ENCODE measurements around the gene APOBEC4. TPM values are rescaled to one million over a fixed set of nuclear protein-coding genes. Genes with fewer than 3 reads are reported as not detected.

Gene APOBEC4
- total RNA-seq, 1 experiment from 2014 or later = not detected

- ATAC-seq (no peak), DNase-seq (ENCODE audit: low read depth, low spot score) (no peak)
- in situ Hi-C loops (cut with HindIII; ENCODE audit: low pct_unique_long_range_greater_than_20kb, low sequenced_read_pairs) (no loop called here), intact Hi-C loops (cut with micrococcal nuclease; ENCODE audit: unreplicated experiment) (no loop called here)
- Histone ChIP-seq H3K27ac (ENCODE audit: low read length) (no peak overlapping the region), H3K4me1 (ENCODE audit: control insufficient read depth, insufficient read depth, low read length) (no peaks in the 10 kb centered on the region), H3K9me3 (ENCODE audit: control insufficient read depth, insufficient read depth, low read depth, low read length) (no peaks in the 10 kb centered on the region), H3K36me3 (ENCODE audit: control insufficient read depth, insufficient read depth, low read length) (no peaks in the 10 kb centered on the region), H3K4me3 (ENCODE audit: low read depth in 2 of 2, low read length in 2 of 2) (no peak overlapping the region), H3K27me3 (ENCODE audit: control insufficient read depth, insufficient read depth, low read length) (no peaks in the 10 kb centered on the region; the same call in 1 of the 2 replicates)
- no TSS peak for BruUV-seq (replicated peaks)
- TF ChIP-seq CTCF (IDR thresholded peaks at IDR 0.05) (no peak), POLR2AphosphoS5 (IDR thresholded peaks at IDR 0.05; ENCODE audit: low read depth, low read length) (no peak), TCF7L2 (IDR thresholded peaks at IDR 0.05; ENCODE audit: low read depth, low read length) (no peak), SIN3A (IDR thresholded peaks at IDR 0.05; ENCODE audit: borderline replicate concordance, insufficient read depth, low read depth, low read length) (no peak)
- TF ChIP-seq, protein P1, sequence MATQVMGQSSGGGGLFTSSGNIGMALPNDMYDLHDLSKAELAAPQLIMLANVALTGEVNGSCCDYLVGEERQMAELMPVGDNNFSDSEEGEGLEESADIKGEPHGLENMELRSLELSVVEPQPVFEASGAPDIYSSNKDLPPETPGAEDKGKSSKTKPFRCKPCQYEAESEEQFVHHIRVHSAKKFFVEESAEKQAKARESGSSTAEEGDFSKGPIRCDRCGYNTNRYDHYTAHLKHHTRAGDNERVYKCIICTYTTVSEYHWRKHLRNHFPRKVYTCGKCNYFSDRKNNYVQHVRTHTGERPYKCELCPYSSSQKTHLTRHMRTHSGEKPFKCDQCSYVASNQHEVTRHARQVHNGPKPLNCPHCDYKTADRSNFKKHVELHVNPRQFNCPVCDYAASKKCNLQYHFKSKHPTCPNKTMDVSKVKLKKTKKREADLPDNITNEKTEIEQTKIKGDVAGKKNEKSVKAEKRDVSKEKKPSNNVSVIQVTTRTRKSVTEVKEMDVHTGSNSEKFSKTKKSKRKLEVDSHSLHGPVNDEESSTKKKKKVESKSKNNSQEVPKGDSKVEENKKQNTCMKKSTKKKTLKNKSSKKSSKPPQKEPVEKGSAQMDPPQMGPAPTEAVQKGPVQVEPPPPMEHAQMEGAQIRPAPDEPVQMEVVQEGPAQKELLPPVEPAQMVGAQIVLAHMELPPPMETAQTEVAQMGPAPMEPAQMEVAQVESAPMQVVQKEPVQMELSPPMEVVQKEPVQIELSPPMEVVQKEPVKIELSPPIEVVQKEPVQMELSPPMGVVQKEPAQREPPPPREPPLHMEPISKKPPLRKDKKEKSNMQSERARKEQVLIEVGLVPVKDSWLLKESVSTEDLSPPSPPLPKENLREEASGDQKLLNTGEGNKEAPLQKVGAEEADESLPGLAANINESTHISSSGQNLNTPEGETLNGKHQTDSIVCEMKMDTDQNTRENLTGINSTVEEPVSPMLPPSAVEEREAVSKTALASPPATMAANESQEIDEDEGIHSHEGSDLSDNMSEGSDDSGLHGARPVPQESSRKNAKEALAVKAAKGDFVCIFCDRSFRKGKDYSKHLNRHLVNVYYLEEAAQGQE (IDR thresholded peaks at IDR 0.05; ENCODE audit: insufficient read depth in 1 of 2, low read depth in 2 of 2, low read length in 1 of 2) = no peak
- ChIA-PET POLR2A (no interaction called here), CTCF (interaction anchor here (1.0 kb wide), 1 partner anchor 262 kb away, joined by 3 read pairs; no protein-coding TSS in a partner anchor)
Observed at GRCh38 chr1:183653876-183654451, 848 bp upstream of the APOBEC4 start.

- TF ChIP-seq TCF7L2 (IDR thresholded peaks at IDR 0.05; ENCODE audit: low read depth, low read length) (no peak), CTCF (IDR thresholded peaks at IDR 0.05) (no peak), POLR2AphosphoS5 (IDR thresholded peaks at IDR 0.05; ENCODE audit: low read depth, low read length) (no peak), SIN3A (IDR thresholded peaks at IDR 0.05; ENCODE audit: borderline replicate concordance, insufficient read depth, low read depth, low read length) (no peak)
- TF ChIP-seq, protein P1 (IDR thresholded peaks at IDR 0.05; ENCODE audit: insufficient read depth in 1 of 2, low read depth in 2 of 2, low read length in 1 of 2) = no peak
- H3K36me3 ChIP-seq (ENCODE audit: control insufficient read depth, insufficient read depth, low read length) = no peaks in the 10 kb centered on the region
- CTCF ChIA-PET = interaction anchor here (1.0 kb wide), 1 partner anchor 263 kb away, joined by 3 read pairs; no protein-coding TSS in a partner anchor
- POLR2A ChIA-PET = no interaction called here
- intact Hi-C loops (cut with micrococcal nuclease; ENCODE audit: unreplicated experiment) = no loop called here
- H3K27me3 ChIP-seq (ENCODE audit: control insufficient read depth, insufficient read depth, low read length) = peaks cover 3% of the 10 kb centered on the region; the same call in 1 of the 2 replicates
- H3K4me3 ChIP-seq (ENCODE audit: low read depth in 2 of 2, low read length in 2 of 2) = no peak overlapping the region
- no peak for DNase-seq (ENCODE audit: low read depth, low spot score)
- no peaks in the 10 kb centered on the region for H3K4me1 ChIP-seq (ENCODE audit: control insufficient read depth, insufficient read depth, low read length)
- no TSS peak for BruUV-seq (replicated peaks)
- in situ Hi-C loops (cut with HindIII; ENCODE audit: low pct_unique_long_range_greater_than_20kb, low sequenced_read_pairs) = no loop called here
- ATAC-seq = no peak
- no peak overlapping the region for H3K27ac ChIP-seq (ENCODE audit: low read length)
- no peaks in the 10 kb centered on the region for H3K9me3 ChIP-seq (ENCODE audit: control insufficient read depth, insufficient read depth, low read depth, low read length)
Observed at GRCh38 chr1:183653462-183653794, 312 bp upstream of the APOBEC4 start.

Data from Panc1 (cell line).